Natural killer cell treated with Interleukin-12 subunit alpha and Interleukin-12 subunit beta and Interleukin-15 and Interleukin-18, amount 100 ng/mL, for 72 hours (primary cell): ENCODE measurements around the gene CASKIN1. TPM values are rescaled to one million over a fixed set of nuclear protein-coding genes. Genes with fewer than 3 reads are reported as not detected.

ENCODE experiments used
- ATAC-seq, 2 donors: fragments of 150-1000 bp; cut with Tn5 transposase in 1 of 2; sonication (Bioruptor Pico), chemical (Tn5 transposase) in 1 of 2; 2 replicates each; pipeline ENCODE4 v1.10.0; 2021
- DNase-seq: peaks from one replicate; pipeline ENCODE4 v3.0.0; 2022; ENCODE audit warnings: low spot score
- H3K27ac Mint-ChIP-seq, 2 donors: 1 replicate in 1 of 2; 2 replicates in 1 of 2; pipeline ENCODE4 v1.8.0; 2022; ENCODE audit warnings: mixed read lengths in 2 of 2, mild to moderate bottlenecking in 1 of 2, moderate library complexity in 1 of 2
- H3K27me3 Mint-ChIP-seq, 2 donors: 1 replicate in 1 of 2; 2 replicates in 1 of 2; pipeline ENCODE4 v1.8.0; 2022; ENCODE audit warnings: mixed read lengths in 2 of 2
- H3K36me3 Mint-ChIP-seq: one replicate; pipeline ENCODE4 v1.8.0; 2022; ENCODE audit warnings: mixed read lengths
- H3K4me1 Mint-ChIP-seq, 2 donors: 1 replicate in 1 of 2; 2 replicates in 1 of 2; pipeline ENCODE4 v1.8.0; 2022; ENCODE audit warnings: low read depth in 2 of 2, mixed read lengths in 2 of 2, mild to moderate bottlenecking in 1 of 2
- H3K4me3 Mint-ChIP-seq: one replicate; pipeline ENCODE4 v1.8.0; 2022; ENCODE audit warnings: mixed read lengths
- H3K9me3 Mint-ChIP-seq: 2 replicates; pipeline ENCODE4 v1.8.0; 2022; ENCODE audit warnings: mixed read lengths
- total RNA-seq, 2 donors: library from RNA; stranded (reverse); gene quantifications; one replicate each; pipeline ENCODE4 v1.2.3, GENCODE V29; 2022

Gene CASKIN1
- total RNA-seq, 2 donors from 2014 or later, result 0.14 to 0.26 TPM

- H3K9me3 Mint-ChIP-seq, result no peaks in the 10 kb centered on the region
- ATAC-seq (no peak), DNase-seq (no peak)
- no peak overlapping the region for H3K27ac Mint-ChIP-seq
- H3K36me3 Mint-ChIP-seq, result no peaks in the 10 kb centered on the region
- H3K27me3 Mint-ChIP-seq, result peaks cover 0 to 3% of the 10 kb centered on the region in 2 donors
- no peaks in the 10 kb centered on the region for H3K4me1 Mint-ChIP-seq
- no peak overlapping the region for H3K4me3 Mint-ChIP-seq
Observed at GRCh38 chr16:2189252-2189893, 7.0 kb downstream of the CASKIN1 start.

DNA sequence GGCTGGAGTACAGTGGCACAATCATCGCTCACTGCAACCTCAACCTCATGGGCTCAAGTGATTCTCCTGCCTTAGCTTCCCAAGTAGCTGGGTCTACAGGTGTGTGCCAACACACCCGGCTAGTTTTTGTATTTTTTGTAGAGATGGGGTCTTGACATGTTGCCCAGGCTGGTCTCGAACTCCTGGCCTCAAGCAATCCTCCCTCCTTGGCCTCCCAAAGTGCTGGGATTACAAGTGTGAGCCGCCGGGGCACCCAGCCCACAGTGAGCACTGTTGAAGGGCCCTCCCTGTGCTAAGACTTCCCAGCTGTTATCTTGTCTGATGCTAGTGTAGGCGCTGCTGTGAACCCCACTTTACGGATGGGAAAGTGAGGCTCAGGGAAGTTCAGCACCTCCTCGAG, 8.0 kb downstream of the CASKIN1 start:
- H3K9me3 Mint-ChIP-seq, result no peaks in the 10 kb centered on the region
- no peaks in the 10 kb centered on the region for H3K36me3 Mint-ChIP-seq
- ATAC-seq, result no peak
- H3K4me1 Mint-ChIP-seq, result no peaks in the 10 kb centered on the region
- H3K27ac Mint-ChIP-seq, result no peak overlapping the region
- peaks cover 0 to 3% of the 10 kb centered on the region in 2 donors for H3K27me3 Mint-ChIP-seq
- no peak overlapping the region for H3K4me3 Mint-ChIP-seq
- DNase-seq, result no peak

DNA sequence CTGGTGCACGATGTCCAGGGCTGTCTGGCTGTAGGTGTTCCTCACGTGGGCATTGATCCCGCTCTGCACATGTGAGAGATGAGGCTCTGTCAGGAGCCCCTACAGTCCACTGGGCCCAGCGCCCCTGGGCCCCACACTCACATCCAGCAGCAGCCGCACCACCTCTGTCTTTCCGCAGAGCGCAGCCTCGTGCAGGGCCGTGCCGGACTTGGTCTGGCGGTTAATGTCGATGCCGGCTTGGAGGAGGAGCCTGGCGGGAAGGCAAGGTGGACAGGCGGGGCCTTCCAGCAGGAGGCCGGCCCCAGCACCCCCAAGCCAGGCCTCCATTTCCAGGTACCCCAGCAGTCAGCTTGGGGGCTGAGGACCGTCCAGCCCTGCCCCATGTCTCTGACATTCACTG, 9.2 kb downstream of the CASKIN1 start:
- H3K9me3 Mint-ChIP-seq, result no peaks in the 10 kb centered on the region
- no peak overlapping the region for H3K27ac Mint-ChIP-seq
- H3K4me1 Mint-ChIP-seq, result peaks cover 0 to 2% of the 10 kb centered on the region in 2 donors
- no peaks in the 10 kb centered on the region for H3K36me3 Mint-ChIP-seq
- H3K27me3 Mint-ChIP-seq, result no peaks in the 10 kb centered on the region
- H3K4me3 Mint-ChIP-seq, result no peak overlapping the region
- ATAC-seq (no peak), DNase-seq (no peak)

DNA sequence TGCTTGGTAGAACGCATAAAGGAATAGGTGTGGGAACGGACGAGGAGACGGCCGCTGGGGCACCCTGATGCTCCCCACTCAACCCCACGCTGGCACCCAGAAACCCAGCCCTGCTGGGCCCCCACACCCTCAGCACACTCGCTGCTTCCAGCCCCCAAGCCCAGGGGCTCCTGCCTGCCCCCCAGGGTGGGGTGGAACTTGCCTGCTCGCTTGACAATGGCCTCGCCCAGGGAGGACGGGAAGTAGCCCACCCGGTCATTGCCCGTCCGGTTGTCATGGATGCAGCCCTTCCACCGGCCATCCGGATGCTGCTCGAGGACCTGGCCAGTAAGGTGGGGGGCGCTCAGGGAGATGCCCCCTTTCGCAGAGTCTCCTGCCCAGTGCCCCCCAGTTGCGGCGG, 9.9 kb downstream of the CASKIN1 start:
- H3K9me3 Mint-ChIP-seq, result no peaks in the 10 kb centered on the region
- DNase-seq (no peak), ATAC-seq (no peak)
- H3K27ac Mint-ChIP-seq, result no peak overlapping the region
- H3K4me3 Mint-ChIP-seq, result no peak overlapping the region
- H3K36me3 Mint-ChIP-seq, result no peaks in the 10 kb centered on the region
- peaks cover 0 to 4% of the 10 kb centered on the region in 2 donors for H3K4me1 Mint-ChIP-seq
- H3K27me3 Mint-ChIP-seq, result no peaks in the 10 kb centered on the region

GRCh38 chr16:2186064-2186463, 10.3 kb downstream of the CASKIN1 start:
- no peak for ATAC-seq
- Mint-ChIP-seq H3K4me1 (peaks cover 0 to 4% of the 10 kb centered on the region in 2 donors), H3K4me3 (no peak overlapping the region), H3K9me3 (no peaks in the 10 kb centered on the region), H3K27ac (no peak overlapping the region), H3K36me3 (no peaks in the 10 kb centered on the region), H3K27me3 (no peaks in the 10 kb centered on the region)
- DNase-seq, result no peak

DNA sequence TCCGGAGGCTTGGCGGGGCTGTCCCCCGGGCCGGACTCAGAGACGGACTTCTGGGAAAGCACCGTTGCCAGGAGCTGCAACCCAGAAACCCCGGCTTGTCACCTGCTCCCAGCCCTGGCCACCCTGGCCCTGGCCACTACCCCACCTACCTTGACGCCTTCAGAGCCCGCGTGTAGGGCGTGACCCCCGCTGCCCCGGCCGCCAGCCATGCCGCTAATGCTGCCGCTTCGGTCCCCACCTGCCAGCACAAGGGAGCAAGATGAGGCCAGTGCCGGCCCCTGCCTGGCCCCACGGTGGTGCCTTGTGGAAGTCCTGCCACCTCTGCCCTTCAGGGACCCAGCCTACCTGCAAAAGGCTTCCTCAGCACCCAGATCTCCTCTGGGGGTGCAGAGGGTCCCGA, 11.4 kb downstream of the CASKIN1 start:
- Mint-ChIP-seq H3K36me3 (no peaks in the 10 kb centered on the region), H3K4me1 (peaks cover 0 to 4% of the 10 kb centered on the region in 2 donors), H3K27ac (no peak overlapping the region), H3K4me3 (no peak overlapping the region), H3K27me3 (no peaks in the 10 kb centered on the region), H3K9me3 (no peaks in the 10 kb centered on the region)
- DNase-seq (no peak), ATAC-seq (no peak)

DNA sequence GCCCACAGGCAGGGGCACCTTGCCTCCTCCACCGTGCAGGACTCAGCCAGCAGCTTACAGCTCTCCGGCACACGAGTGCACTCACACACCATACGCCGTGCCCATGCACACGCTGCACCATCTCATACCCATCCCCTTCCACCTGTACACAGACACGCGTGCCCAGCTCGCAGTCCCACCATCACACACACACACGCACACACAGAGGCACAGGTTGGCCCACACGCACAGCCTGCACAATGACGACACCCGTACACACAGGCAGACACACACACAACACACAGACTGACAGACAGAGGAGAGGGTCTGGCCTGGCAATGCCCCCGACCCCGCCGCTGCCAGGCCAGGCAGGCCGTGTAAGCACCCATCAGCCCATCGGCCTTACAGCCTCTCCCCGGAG, 12.1 kb downstream of the CASKIN1 start:
- DNase-seq (no peak), ATAC-seq (peak in 1 of 2 donors; percentile 2)
- H3K36me3 Mint-ChIP-seq, result no peaks in the 10 kb centered on the region
- peaks cover 0 to 4% of the 10 kb centered on the region in 2 donors for H3K4me1 Mint-ChIP-seq
- H3K9me3 Mint-ChIP-seq, result no peaks in the 10 kb centered on the region
- no peak overlapping the region for H3K27ac Mint-ChIP-seq
- no peak overlapping the region for H3K4me3 Mint-ChIP-seq
- no peaks in the 10 kb centered on the region for H3K27me3 Mint-ChIP-seq

DNA sequence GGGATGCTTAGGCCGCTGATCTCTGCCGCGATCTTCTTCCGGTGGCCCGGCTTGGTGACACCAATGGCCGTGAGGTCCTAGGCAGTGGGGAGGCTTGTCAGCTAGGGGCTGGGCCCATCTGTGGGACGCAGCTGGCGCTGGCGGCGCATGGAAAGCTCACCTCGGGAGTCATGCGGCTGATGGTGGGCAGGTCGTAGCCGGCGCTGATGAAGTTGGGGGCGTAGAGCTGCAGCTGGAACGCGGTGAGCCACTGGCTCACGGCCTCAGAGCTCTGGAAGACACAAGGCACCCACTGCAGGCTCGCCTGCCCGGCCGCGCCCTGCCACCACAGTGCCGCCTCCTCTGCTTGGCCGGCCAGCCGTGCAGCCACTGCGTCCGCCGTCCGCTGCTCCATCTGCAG, 12.7 kb downstream of the CASKIN1 start:
- no peak for ATAC-seq
- H3K4me3 Mint-ChIP-seq, result no peak overlapping the region
- no peak overlapping the region for H3K27ac Mint-ChIP-seq
- H3K27me3 Mint-ChIP-seq, result no peaks in the 10 kb centered on the region
- H3K4me1 Mint-ChIP-seq, result peaks cover 0 to 4% of the 10 kb centered on the region in 2 donors
- DNase-seq, result no peak
- no peaks in the 10 kb centered on the region for H3K9me3 Mint-ChIP-seq
- no peaks in the 10 kb centered on the region for H3K36me3 Mint-ChIP-seq

GRCh38 chr16:2181952-2182351, 14.5 kb downstream of the CASKIN1 start:
- no peak overlapping the region for H3K4me3 Mint-ChIP-seq
- no peak overlapping the region for H3K27ac Mint-ChIP-seq
- H3K4me1 Mint-ChIP-seq, result peaks cover 0 to 6% of the 10 kb centered on the region in 2 donors
- no peak for DNase-seq
- H3K9me3 Mint-ChIP-seq, result no peaks in the 10 kb centered on the region
- H3K27me3 Mint-ChIP-seq, result no peaks in the 10 kb centered on the region
- no peak for ATAC-seq
- H3K36me3 Mint-ChIP-seq, result no peaks in the 10 kb centered on the region

DNA sequence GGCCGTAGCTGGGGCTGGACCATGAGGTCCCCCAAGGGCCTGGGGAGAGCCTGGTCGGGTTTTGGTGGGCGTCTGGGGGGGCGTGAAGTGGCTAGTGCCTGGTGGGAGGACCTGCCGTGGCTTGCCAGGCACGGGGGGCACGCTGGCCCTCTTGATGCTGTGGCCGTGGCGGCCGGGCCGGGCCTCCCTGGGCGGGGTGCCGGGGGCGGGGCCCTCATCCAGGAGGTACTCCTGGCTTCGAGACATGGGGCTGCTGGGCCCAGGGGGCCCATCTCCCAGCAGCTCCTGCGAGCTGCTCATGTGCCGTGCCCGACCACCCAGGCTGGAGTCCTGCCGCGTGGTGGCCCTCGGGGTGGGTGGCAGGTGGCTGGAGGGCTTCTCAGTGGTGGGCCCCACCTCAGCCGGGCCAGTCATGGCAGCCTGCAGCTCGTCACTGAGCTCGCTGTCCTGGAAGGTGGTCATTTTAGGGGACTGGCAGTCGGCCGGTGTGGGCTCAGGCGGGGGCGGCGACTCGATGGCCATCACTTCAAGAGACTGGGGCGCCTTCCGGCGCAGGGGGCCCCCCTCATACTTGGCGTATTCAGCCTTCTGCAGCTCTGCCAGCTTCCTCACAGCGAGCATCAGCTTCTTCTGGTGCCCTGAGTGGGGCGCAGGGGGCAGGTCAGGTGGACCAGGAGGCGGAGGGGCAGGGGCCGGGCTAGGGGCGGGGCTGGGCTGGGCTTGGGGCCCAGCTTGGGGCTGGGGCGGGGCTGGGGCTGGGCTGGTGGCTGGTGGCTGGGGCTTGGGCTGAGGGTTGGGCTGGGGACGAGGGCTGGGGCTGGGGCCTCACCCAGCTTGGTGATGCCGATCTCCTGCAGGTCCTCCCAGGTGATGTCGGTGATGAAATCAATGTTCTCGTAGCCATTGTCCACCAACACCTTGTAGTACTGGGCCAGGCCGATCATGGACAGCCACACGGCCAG, 15.2 kb downstream of the CASKIN1 start:
- H3K27me3 Mint-ChIP-seq, result no peaks in the 10 kb centered on the region
- H3K4me3 Mint-ChIP-seq, result no peak overlapping the region
- H3K36me3 Mint-ChIP-seq, result no peaks in the 10 kb centered on the region
- no peak for DNase-seq
- H3K27ac Mint-ChIP-seq, result no peak overlapping the region
- ATAC-seq, result no peak
- no peaks in the 10 kb centered on the region for H3K9me3 Mint-ChIP-seq
- peaks cover 0 to 6% of the 10 kb centered on the region in 2 donors for H3K4me1 Mint-ChIP-seq

- H3K36me3 Mint-ChIP-seq, result no peaks in the 10 kb centered on the region
- no peak overlapping the region for H3K27ac Mint-ChIP-seq
- H3K9me3 Mint-ChIP-seq, result no peaks in the 10 kb centered on the region
- DNase-seq (no peak), ATAC-seq (no peak)
- no peak overlapping the region for H3K4me3 Mint-ChIP-seq
- peaks cover 0 to 6% of the 10 kb centered on the region in 2 donors for H3K4me1 Mint-ChIP-seq
- H3K27me3 Mint-ChIP-seq, result no peaks in the 10 kb centered on the region
Observed at GRCh38 chr16:2180461-2180860, 15.9 kb downstream of the CASKIN1 start.

DNA sequence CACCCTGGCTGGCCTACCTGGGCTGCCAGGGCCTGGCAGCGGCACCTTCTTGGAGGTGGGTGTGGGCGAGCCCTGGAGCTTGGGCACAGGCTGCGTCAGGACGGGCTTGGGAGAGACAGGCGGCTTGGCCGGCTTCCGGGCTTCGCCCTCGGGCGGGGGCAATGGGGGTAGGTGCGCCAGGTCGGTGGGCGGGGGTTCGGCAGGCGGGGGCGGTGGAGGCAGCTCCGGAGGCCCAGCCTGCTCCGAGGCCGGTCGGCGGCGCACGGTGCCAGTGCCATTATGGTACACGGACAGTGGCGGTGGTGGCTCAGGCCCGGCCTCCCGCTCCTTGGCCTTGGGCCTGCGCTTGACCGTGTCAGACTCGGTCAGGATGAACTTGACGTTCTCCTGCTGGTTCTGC, 16.8 kb downstream of the CASKIN1 start:
- Mint-ChIP-seq H3K4me3 (no peak overlapping the region), H3K27me3 (no peaks in the 10 kb centered on the region), H3K27ac (no peak overlapping the region), H3K4me1 (peaks cover 0 to 6% of the 10 kb centered on the region in 2 donors), H3K36me3 (no peaks in the 10 kb centered on the region), H3K9me3 (no peaks in the 10 kb centered on the region)
- DNase-seq (no peak), ATAC-seq (no peak)

DNA sequence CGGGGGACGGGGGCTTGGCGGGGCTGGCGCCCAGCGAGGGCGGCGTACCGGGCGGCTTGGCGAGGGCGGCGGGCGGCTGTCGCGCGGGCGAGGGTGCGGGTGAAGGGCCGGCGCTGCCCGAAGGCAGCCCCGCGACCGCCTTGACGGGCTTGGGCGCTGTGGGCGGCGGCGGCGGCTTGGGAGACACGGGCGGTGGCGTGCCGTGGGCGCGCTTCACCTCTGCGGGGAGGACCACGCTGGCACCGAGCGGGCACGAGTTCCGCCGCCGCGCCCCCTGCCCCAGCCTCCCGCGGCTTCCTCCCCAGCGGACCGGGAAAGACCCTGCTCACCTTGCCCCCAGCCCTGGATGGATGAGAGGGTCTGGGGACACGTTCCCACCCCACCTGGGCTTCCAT, 17.3 kb downstream of the CASKIN1 start:
- Mint-ChIP-seq H3K4me1 (peaks cover 0 to 6% of the 10 kb centered on the region in 2 donors), H3K4me3 (no peak overlapping the region), H3K27ac (no peak overlapping the region), H3K36me3 (no peaks in the 10 kb centered on the region), H3K27me3 (no peaks in the 10 kb centered on the region), H3K9me3 (no peaks in the 10 kb centered on the region)
- ATAC-seq (no peak), DNase-seq (no peak)

GRCh38 chr16:2178321-2179106, 17.9 kb downstream of the CASKIN1 start:
- H3K9me3 Mint-ChIP-seq, result no peaks in the 10 kb centered on the region
- H3K36me3 Mint-ChIP-seq, result no peaks in the 10 kb centered on the region
- DNase-seq (no peak), ATAC-seq (peak; percentile 42 to 81)
- peaks cover 0 to 6% of the 10 kb centered on the region in 2 donors for H3K4me1 Mint-ChIP-seq
- no peaks in the 10 kb centered on the region for H3K27me3 Mint-ChIP-seq
- no peak overlapping the region for H3K4me3 Mint-ChIP-seq
- H3K27ac Mint-ChIP-seq, result no peak overlapping the region
